HG03095 (cell line): ENCODE data around the gene ANK3.

Experiments
- ATAC-seq: cut with Tn5 transposase; IDR thresholded peaks from one replicate; pipeline ENCODE4 v1.9.1; 2021; ENCODE audit warnings: moderate library complexity; ENCODE audit not compliant: unreplicated experiment

Gene ANK3

DNA sequence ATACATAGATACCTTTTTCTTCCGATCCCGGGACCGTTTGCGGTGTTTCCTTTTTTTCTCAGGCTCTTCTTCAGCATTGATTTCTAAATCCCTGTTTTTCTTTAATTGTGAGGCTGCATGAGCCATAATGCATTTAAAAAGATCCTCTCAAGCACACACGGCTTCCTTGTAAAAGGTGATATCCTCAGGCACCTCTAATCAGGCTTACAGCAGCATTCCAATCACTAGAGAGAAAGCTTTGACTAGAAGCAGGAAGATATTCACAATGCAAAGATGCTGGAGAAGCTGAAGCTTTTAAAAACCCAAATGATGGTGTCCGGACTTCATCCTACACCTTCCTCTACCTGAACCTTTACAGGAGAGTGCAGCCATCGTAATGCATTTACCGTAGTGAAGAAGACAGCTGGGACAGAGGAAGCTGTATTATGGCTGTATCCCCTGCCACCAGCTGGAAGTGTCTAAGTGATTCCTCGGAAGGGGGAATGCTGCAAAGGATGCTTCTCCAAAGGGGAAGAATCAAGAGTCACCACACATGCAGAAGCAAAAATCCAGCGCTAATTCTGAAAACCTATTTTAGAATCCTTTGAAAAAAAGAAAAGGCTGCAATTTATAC lies at the start of gene ANK3:
Gene ANK3, minus strand, starts transcription at position 463 of the 613 bp plus-strand sequence. Its CDS starts 337 bp downstream, at position 126.
- no peak for ATAC-seq

DNA sequence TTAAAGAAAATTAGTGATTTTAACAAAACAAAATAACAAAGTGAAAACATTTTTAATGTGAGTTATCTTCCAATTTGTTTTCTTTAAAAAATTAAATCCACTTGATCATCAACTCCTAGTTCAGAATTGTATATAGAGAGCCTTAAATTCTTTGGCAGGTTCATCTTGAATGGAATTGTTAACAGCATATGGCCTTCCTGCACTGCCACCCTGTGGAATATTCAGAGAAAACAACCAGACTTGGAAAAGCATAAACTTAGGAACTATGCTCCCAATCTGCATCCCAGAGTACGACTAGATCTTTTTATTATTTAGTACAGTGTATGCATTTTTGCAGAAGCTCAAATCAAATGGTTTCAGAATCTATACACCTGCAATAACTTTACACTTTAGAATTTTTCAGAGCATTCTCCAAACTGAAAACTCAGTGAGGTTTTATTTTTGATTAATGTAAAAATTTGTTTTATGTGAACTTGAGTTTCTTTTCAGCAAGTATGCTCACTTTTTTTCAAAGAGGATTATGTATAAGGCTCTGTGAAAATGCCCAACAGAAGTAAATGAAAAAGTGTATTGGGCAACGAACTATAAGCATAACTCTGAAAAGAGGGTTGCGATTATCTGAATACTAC lies 44.9 kb upstream of the ANK3 start:
- no peak for ATAC-seq

DNA sequence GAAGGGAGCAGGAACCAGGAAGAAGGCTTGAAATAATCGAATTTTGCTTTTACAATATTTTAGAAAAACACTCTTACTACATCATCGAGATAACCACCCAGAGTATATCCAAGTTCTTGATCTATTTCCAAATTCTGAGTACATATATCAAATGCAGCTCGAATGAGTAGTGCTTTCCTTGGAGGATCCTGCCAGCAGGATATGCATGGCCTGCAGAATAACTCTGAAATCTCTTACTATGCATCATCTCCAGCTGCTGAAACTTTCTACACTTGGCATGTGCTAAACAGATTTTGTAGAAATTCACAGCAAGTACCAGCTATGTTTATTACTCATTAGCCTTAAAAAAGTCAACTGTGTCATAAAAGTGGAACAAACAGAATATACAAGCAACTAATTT lies 44.0 kb upstream of the ANK3 start:
- no peak for ATAC-seq

DNA sequence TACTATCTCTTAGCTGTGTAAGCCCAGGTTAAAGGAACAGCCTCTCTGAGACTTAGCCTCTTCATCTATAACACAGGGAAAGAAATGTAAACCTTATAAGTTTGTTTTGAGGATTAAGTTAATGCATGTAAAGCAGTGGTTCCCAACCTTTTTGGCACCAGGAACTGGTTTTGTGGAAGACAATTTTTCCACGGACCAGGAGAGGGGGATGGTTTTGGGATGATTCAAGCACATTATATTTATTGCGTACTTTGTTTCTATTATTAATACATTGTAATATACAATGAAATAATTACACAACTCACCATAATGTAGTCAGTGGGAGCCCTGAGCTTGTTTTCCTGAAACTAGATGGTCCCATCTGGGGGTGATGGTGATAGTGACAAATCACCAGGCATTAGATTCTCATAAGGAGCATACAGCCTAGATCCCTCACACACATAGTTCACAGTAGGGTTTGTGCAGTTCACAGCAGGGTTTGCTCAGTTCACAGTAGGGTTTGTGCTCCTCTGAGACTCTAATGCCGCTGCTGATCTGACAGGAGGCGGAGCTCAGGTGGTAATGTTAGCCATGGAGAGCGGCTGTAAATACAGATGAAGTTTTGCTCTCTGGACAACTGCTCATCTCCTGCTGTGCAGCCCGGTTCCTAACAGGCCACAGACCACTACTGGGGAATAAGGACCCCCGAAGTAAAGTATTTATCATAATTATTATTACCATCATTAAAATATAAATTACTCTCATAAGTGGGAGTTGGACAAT lies 41.3 kb upstream of the ANK3 start:
- ATAC-seq = no peak

DNA sequence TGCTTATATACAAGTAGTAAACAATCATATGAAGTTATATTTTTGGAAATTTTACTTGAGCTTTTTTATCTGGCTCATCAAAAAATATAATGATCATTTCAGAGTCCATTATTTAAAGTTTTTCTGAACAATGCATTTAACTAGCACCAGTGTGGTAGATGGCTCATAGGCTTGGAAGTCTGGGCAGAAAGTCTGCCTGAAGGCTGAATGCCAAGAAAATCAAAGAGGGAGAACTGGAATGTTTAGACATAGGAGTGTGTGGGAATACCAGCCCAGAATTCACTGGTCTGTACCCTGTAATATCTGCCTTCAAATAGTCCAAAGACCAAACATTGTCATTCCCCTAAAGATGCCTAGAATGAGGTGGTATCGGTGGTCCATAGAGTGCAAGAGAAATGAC lies 40.3 kb upstream of the ANK3 start:
- no peak for ATAC-seq

DNA sequence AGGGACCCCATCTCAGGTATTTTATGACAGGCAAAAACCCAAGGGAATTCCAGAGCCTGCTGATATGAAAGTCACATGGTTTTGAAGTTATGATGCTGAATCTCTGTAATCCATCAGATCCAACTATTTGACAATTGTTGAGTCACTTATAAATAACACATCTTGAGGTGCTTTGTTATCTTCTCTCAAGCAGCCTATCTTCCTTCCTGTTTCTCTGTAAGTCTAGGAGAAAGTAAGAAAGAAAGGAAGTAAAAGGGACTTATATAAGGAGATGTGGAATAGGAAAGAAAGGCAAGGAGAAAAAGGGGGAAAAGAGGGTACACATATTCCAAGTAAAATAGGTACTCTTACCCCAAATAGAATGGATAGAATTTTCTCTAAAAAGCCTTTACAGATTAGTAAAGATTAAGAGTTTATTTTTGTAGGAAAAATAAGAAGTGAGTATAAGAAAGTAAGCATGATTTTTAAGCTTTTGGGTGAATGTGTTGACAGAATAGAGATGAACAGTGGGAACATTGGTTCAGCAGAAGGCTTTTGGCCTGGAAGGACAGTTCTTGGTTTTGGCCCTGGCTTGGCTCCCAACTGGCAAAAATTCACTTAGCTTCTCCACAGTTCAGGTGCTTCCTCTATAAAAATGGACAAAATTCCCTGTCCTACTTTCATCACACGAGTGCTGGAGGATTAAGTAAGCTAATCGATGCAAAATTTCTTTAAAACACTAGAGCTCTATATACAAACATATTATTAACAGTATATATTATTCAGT lies 39.6 kb upstream of the ANK3 start:
- no peak for ATAC-seq

DNA sequence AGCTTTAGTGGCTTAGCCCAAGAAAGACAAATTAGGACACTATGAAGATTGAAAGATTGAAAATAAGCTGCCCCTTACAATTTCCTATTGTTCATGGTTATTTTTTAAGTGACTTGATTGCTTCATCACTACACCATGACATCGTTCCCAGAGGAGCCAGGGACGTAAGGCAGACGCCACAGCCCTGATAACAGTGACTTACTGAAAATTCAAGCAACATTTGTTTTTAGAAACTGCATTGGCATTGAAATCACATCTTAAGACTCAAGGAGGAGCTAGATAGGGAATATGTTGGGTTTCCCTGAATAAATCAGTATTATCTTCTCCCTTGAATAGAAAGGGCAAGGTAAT lies 38.7 kb upstream of the ANK3 start:
- ATAC-seq = no peak

DNA sequence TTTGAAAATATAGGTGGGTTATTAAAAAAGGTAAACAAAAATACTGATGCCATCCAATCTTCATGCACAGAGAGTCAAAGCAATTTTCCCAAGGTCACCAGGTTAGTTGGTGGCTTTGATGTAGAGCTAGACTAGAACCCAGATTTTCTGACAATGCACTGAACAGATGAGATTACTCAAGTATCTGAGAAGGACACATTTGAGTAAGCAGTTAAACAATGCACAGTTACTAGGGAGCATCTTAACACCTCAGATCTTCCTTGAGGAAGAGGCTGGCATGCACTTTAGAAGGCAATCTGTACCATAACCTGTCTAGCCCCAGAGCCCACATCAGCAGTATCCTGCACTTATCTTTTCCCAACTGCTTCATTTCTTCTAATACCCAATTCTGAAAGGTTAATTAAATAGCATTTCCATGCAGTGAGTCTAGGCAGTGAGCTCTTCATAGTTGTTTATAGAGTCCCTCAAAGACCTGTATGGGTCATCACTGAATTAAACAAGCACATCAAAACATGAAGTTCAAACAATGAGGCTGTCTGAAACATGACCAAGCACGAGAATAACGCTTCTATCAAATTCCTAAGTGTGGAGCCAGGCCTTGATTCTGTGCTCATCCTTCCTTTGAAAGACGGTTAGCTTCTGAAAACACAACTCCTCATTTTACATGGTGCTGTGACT lies 38.2 kb upstream of the ANK3 start:
- ATAC-seq = no peak

DNA sequence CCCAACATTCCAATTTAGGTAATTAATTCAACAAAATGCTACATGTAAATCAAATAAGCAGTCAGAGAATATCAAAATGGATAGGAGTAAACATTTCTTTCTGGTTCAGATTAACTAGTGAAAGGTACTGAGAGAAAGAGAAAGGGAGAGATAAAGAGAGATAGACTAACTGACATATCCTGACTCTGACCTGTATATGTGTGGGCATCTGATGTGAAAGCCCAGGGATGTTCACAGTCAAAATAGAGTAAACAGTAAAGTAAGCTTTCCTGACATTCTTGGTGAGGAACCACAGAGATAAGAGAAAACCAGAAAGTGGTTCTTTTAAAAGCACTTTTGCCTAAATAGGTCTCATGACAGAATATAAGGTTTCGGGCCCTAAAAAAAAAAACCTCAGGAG lies 37.5 kb upstream of the ANK3 start:
- no peak for ATAC-seq

DNA sequence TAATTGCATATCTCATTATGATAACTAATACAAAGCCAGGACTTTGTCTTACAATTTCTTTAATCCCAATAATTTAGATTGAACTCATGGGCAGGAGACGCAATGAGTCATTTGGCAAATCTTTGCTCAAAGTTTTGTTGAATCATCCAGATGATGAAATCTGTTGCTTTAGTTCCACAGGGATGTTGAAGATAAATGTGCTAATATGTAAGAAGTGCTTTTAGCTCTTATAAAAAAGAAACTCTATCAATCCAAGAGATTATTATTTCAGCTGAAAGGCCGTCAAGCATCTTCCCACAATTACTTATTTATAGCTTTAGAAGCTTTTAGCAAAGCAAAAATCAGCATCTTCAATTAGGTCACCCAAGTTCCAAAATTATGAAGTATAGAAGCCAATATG lies 36.8 kb upstream of the ANK3 start:
- ATAC-seq = no peak

DNA sequence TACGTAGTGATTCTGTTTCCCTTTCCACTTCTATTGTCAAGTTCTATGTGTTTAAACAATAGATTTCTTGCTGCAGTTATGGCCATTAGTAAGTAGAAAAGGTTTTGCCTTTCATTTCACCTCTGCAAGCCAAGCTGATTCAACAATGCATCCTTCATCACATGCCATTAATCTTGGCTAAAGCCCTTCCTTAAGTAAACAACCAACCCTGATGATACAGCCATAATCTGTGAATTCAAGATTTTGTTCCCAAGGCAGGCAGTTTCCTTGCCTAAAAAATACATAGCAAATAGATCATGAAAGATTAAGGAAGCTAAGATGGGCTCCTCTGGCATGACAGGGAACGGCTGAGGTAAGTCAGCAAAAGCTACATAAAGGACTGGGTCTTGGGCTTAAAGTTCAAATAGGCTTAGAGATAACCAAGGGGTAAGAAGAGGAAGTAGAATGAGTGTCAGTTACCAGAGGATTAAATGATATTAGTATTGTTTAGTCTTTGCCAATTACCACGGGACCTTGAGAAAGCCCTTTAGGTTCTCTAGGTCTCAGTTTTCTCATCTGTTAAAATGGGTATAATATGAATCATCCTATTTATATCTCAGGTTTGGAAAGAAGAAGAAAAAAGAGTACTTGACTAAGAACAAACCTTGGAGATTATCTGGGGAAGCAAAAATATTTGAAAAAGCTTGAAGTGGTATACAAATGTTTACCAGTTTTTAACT lies 35.9 kb upstream of the ANK3 start:
- no peak for ATAC-seq

DNA sequence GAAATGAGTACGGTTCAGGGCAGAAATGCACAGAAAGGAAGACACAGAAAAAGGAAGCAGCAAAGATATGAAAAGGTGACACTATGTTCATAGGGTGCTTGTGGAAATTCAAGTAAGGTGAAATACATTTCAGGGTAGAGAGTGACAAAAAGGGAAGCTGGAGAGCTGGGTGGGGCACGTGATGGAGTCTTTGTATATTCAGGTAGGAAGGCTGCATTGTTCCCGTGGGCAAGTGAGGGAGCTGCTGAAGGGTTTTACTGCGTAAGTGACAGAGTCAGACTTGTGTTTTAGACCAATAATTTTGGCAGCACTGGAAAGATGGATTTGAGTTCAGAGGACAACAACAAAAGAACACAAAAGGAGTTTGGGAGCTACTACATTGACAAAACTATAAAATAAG lies 35.3 kb upstream of the ANK3 start:
- no peak for ATAC-seq

DNA sequence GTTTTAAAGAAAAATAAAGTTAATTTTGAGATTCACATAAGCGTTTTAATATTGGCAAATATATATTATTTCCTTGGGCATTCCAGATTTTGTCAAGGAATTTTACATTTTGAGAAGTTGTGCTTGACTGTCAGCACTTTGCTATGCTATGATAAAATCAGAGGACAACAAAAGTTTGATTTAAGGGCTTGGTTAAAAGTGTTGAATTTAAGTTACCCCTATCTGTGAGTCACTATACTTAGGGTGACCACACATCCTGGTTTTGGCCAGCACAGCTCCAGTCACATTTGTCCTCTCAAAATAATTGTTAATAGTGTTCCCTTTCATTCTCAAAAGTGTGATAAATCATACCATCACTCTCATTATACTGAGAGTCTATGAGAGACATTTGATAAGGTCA lies 34.2 kb upstream of the ANK3 start:
- no peak for ATAC-seq

DNA sequence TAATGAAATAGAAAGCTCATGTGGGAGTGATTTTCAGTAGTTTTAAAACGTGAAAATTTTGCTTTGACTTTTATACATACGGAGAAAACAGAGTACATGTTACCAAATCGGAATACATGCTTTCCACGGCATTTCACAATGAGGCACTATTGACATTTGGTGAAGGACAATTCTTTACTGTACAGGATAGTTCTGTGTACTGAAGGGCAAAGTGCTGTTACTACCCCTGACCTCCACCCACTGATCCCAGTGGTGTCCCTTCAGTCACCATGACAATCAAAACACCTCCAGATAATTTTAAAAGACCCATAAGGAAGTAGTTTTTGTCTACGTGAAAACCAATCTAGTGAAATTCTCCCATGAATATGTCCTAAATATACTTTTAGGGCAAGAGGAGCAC lies 33.1 kb upstream of the ANK3 start:
- no peak for ATAC-seq

DNA sequence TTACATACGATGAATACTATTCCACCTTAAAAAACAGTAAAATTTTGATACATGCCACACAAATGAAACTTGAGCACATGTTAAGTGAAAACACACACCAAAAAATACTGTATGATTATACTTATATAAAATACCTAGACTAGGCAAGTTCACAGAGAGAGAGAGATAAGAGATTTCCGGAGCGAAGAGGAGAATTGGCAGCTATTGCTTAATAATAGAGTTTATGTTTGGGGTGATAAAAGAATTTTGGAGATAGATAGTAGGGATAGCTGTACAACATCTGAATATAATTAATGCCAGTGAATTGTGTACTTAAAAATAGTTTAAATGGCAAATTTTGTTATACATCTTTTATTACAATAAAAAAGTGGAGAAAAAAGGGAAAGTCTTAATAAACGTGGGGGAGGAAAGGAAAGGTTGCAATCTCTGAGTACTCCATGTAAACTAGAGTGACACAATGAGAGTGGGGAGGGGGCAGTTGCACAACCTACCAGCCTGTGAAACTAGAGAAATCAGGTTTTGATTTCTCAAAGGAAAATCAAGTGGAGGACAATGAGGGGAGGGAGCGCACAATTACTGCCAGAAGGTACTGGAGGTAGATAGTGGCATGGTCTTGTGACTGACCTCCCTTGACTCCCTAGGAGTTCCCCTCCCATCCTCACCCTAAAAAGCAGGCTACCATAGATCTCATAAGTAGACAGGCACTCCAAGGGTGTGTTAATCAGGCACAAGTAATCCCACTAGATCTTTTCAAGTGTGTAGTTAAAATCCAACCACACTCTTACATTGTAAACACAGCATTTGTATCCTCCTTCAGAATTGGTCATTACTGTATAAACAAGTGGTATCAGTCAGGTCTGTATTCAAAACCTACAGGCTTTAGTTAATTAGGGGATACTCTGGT lies 31.6 kb upstream of the ANK3 start:
- no peak for ATAC-seq

DNA sequence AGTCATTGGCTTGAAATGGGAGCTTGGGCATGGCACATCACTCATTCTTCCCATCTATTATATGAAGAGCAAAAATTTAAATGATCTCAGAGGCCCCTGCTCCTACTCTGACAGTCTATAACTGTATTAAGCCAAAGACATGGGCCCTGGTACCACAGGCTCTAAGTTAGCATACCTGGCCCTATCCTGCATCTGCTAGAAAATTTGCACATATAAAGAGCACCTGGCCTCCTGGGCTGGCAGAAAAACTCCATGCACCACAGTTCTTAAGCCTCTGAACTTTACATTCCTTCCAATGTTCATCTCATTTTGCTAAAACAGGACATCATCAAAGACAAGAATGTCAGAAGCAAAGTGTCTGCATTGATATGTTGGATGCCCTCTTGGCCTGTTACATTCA lies 29.6 kb upstream of the ANK3 start:
- no peak for ATAC-seq

DNA sequence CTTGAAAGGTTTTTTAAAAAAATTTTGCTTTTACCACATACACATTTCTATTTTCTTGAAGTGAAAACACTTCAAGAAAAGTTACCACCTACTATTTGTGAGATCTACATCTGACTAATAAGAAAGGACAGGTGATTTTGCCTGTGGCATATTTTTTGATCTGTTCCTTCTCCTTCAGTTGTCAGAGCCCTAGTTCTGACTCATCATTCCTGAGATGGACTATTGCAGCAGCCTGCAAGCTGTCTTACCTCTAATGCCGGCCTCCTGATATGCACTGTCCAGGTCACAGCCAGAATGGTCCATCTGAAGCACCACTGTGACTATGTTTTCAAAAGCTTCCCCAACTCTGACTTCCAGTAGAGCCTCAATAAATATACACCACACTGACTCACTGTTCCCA lies 28.2 kb upstream of the ANK3 start:
- ATAC-seq = no peak

DNA sequence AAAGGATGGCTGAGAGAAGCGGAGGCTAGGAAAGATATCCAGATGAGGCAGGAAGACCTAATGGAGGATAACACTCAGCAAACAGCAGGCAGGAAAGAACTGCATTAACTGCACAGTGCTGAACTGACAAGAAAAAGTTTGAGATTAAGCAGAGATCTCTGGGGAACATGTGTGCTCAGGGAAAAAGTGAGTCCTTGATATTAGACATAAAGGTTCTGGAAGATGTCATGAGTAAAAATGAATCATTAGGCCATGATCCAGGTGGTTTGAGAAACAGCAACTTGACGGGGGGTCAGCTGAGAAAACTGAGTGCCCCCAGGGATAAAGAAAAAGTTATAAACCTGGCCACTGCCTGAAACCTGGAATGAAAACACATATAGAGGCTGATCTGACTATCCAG lies 27.3 kb upstream of the ANK3 start:
- ATAC-seq = no peak

DNA sequence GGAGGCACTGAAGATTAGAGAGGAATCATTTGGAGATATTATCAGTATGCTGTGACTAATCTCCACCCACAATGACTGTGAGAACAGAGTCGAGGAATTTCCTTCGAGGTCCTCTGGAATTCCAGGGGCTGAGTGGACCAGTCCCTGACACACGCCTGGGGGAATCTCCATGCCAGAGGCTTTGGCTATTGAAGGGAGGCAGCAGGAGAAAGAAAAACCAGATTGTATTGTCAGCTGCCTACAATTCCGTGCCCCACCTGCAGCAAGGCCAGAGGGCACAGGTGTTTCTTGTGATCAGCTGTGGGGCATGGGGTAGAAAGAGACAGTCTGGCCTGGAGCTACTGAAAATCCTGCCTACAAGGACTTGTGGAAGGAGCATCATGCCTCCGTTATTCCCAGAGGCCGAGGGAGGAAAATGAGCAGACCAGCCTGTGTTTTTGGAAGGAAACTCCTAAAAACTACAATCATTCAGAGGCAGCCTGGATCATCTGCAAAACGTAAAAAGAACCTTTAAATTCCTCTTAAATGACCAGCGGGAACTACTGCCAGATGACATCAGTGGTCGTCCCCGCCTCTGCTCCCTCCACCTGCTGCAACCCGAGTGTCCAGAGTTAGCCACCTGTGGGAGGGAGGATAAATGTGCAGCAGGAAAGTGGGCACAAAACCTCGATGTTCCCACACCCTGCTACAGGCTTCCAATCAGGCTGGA lies 25.4 kb upstream of the ANK3 start:
- no peak for ATAC-seq
